HL-60 (cell line): ENCODE results near the gene SZT2.

ENCODE experiments used
- CTCF ChIP-seq: IDR thresholded peaks from one replicate; pipeline ENCODE4 v1.5.1; 2011; ENCODE audit warnings: low read length, control low read depth, inconsistent platforms; ENCODE audit not compliant: insufficient read depth
- GABPA ChIP-seq: IDR thresholded peaks from 2 replicates; pipeline ENCODE4 v1.6.1; 2012; ENCODE audit warnings: low read depth

DNA sequence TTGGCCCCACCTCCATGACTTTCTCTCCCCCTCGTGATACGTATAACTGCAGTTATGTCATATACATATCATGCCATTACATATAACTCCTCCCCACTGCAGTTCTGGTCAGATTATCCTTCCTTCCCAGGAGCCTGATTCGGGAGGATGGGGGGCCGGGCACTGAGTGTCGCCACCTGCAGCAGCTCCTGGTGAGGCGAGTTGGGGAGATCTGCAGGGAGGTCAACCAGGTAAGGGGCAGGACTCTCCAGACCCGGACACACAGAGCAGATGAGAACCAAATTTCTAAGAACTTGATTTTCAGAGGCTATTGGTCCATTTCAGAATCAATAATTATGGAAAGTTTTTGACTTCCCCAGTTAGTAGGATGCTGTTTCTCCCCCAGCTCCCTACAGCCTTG lies 44.6 kb downstream of the SZT2 start:
- TF ChIP-seq CTCF (no peak), GABPA (no peak)
